Measurements from ENCODE around the gene RAB6B. TPM values are rescaled to one million over a fixed set of nuclear protein-coding genes. Genes with fewer than 3 reads are reported as not detected.

The RAB6B gene
- total RNA-seq, 1 donor from 2014 or later, result 43.2 TPM

- FAIRE-seq (no peak), DNase-seq (ENCODE audit: low spot score in 2 of 2) (no peak)
Observed at GRCh38 chr3:133932009-133932408, 36.3 kb upstream of the RAB6B start.

GRCh38 chr3:133931084-133931483, 35.4 kb upstream of the RAB6B start:
- FAIRE-seq (no peak), DNase-seq (ENCODE audit: low spot score in 2 of 2) (no peak)

- DNase-seq (ENCODE audit: low spot score in 2 of 2) (peak; percentile 35 to 48), FAIRE-seq (no peak)
Observed at GRCh38 chr3:133930341-133930933, 34.8 kb upstream of the RAB6B start.

GRCh38 chr3:133928903-133929607, 33.4 kb upstream of the RAB6B start:
- DNase-seq (ENCODE audit: low spot score in 2 of 2) (no peak), FAIRE-seq (no peak)

- no peak for DNase-seq (ENCODE audit: low spot score in 2 of 2)
- FAIRE-seq, result no peak
Observed at GRCh38 chr3:133928136-133928893, 32.6 kb upstream of the RAB6B start.

GRCh38 chr3:133927540-133928066, 31.9 kb upstream of the RAB6B start:
- FAIRE-seq (no peak), DNase-seq (ENCODE audit: low spot score in 2 of 2) (peak; percentile 86 to 92)

- DNase-seq (ENCODE audit: low spot score in 2 of 2) (no peak), FAIRE-seq (no peak)
Observed at GRCh38 chr3:133926736-133927539, 31.3 kb upstream of the RAB6B start.

GRCh38 chr3:133925960-133926735, 30.5 kb upstream of the RAB6B start:
- FAIRE-seq (no peak), DNase-seq (ENCODE audit: low spot score in 2 of 2) (no peak)

- FAIRE-seq (no peak), DNase-seq (ENCODE audit: low spot score in 2 of 2) (no peak)
Observed at GRCh38 chr3:133924041-133924440, 28.4 kb upstream of the RAB6B start.

- FAIRE-seq, result no peak
- no peak for DNase-seq (ENCODE audit: low spot score in 2 of 2)
Observed at GRCh38 chr3:133921592-133921991, 25.9 kb upstream of the RAB6B start.

GRCh38 chr3:133917144-133917543, 21.5 kb upstream of the RAB6B start:
- FAIRE-seq, result no peak
- no peak for DNase-seq (ENCODE audit: low spot score in 2 of 2)

- no peak for DNase-seq (ENCODE audit: low spot score in 2 of 2)
- FAIRE-seq, result no peak
Observed at GRCh38 chr3:133915685-133916658, 20.3 kb upstream of the RAB6B start.

- DNase-seq (ENCODE audit: low spot score in 2 of 2) (no peak), FAIRE-seq (no peak)
Observed at GRCh38 chr3:133914839-133915600, 19.3 kb upstream of the RAB6B start.

GRCh38 chr3:133910422-133910821, 14.7 kb upstream of the RAB6B start:
- no peak for FAIRE-seq
- DNase-seq (ENCODE audit: low spot score in 2 of 2), result no peak

GRCh38 chr3:133905376-133905775, 9.7 kb upstream of the RAB6B start:
- no peak for FAIRE-seq

GRCh38 chr3:133901847-133902246, 6.2 kb upstream of the RAB6B start:
- FAIRE-seq, result no peak
- no peak for DNase-seq (ENCODE audit: low spot score in 2 of 2)

More at GRCh38 chr3:133905376-133905775, 9.7 kb upstream of the RAB6B start:
- DNase-seq (ENCODE audit: low spot score in 2 of 2), result no peak

- no peak for DNase-seq (ENCODE audit: low spot score in 2 of 2)
Observed at GRCh38 chr3:133901083-133901482, 5.4 kb upstream of the RAB6B start.

GRCh38 chr3:133899311-133899710, 3.6 kb upstream of the RAB6B start:
- no peak for FAIRE-seq
- DNase-seq (ENCODE audit: low spot score in 2 of 2), result no peak

More at GRCh38 chr3:133901083-133901482, 5.4 kb upstream of the RAB6B start:
- FAIRE-seq, result no peak

All from frontal cortex (tissue), 4 donors.